Prostate gland (tissue), 2 donors: ENCODE measurements around the gene CA7.

Experiments
- CTCF ChIP-seq, 4 experiments: fragments of 200-600 bp in 2 of 4; fragments of 450-650 bp in 2 of 4; sonication (generic) in 2 of 4; IDR thresholded peaks; 1 replicate in 3 of 4; 2 replicates in 1 of 4; pipeline ENCODE4 v1.5.1; 2016 to 2019; ENCODE audit warnings: antibody characterized with exemption in 4 of 4, mild to moderate bottlenecking in 2 of 4, moderate library complexity in 2 of 4
- POLR2A ChIP-seq: fragments of 450-650 bp; IDR thresholded peaks from one replicate; pipeline ENCODE4 v1.6.1; 2016; ENCODE audit warnings: antibody characterized with exemption, mild to moderate bottlenecking
- POLR2AphosphoS5 ChIP-seq: sonication (generic); formaldehyde crosslinking; IDR thresholded peaks from one replicate; pipeline ENCODE4 v1.6.1; 2017; ENCODE audit warnings: antibody characterized with exemption

DNA sequence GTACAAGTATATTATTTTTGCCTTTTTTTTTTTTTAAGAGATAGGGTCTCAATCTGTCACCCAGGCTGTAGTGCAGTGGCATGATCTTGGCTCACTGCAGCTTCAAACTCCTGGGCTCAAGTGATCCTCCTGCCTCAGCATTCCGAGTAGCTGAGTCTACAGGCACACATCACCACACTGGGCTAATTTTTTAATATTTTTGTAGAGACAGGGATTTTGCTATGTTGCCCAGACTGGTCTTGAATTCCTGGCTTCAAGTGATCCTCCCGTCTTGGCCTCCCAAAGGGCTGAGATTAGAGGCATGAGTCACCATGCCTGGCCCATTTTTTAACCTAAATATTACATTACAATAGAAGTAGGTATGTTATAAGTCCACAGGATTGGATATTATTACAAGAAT, 46.1 kb upstream of the CA7 start:
- TF ChIP-seq POLR2AphosphoS5 (no peak), POLR2A (no peak), CTCF (IDR thresholded peaks at IDR 0.05) (no peak)
